HG02798 (cell line): ENCODE data around the gene CD300LB.
"Not testable (repeated sequence)": the region's sequence is repeated elsewhere in the genome, so short reads cannot be mapped to it uniquely, and the experiment has no call there.

Experiments used
- ATAC-seq: cut with Tn5 transposase; IDR thresholded peaks from one replicate; pipeline ENCODE4 v1.9.1; 2021; ENCODE audit warnings: mild to moderate bottlenecking; ENCODE audit not compliant: unreplicated experiment, poor library complexity

Gene CD300LB

DNA sequence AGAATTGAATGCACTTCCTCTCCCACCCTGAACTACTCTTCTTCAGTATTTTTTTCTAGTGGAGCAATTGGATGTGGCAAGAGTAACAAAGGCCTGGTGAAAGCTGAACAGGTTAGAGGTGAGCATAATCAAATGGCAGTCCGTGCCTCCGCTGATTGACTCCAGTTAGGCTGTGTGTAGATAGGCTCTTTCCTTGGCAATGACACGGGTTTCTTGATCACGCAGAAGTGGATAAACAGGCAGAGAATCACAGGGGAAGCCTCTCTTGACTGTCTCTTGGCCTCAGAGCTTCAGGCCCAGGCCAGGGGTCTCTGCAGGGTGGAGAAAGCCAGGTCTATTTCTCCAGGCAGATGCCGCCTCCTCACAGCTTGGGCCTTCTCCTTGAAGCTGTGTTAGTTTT lies 4.2 kb downstream of the CD300LB start:
- ATAC-seq: no peak

DNA sequence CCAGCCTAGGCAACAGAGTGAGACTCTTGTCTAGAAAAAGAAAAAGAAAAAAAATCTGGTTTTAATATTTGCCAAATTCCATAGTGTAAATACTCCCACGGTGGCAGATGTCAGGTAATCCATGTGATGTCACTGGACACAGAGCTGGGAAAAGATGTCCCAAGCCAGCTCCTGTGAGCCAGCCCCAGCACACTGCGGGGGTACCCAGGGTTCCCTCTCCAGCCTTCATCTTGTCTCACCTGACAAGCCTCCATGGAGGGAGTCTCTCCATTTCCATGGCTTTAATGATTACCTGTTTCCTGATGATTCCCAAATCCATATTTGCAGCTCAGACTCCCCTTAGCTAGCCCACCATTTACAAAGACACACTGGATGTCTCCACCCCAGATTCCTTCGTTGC lies 4.6 kb downstream of the CD300LB start:
- no peak for ATAC-seq

DNA sequence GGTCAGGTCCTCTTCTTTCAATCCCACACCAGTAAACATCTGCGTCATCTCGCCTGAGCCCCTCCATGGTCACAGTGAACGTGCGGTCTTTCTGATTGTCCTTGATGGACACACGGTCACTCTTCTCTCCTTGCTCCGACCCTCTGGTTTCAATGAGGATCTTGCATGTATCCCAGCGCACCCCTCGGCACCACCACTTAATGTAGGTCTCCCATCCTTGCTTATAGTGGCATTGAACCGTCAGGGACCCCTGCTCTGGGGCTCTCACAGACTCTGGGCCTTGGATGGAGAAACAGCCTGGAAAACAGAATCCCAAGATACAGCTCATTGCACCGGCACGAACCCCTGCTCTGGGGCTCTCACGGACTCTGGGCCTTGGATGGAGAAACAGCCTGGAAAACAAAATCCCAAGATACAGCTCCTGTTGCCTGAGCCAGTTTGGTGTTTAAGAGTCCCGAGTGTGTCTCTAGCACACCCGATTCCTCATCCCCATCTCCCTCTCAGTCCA lies 5.4 kb downstream of the CD300LB start:
- no peak for ATAC-seq

DNA sequence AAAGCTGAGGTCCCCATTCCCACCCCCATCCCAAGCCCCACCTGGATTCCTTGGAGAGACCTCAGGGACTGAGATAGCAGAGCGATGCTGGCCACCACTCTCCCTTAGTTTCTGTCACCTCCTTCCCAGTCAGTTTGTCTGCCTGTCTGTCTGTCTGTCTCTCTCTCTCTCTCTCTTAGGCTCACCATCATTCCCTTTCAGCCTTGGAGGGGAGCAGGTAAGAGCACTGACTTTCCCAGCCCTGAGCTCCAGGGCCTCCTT lies 5.9 kb downstream of the CD300LB start:
- ATAC-seq: no peak

DNA sequence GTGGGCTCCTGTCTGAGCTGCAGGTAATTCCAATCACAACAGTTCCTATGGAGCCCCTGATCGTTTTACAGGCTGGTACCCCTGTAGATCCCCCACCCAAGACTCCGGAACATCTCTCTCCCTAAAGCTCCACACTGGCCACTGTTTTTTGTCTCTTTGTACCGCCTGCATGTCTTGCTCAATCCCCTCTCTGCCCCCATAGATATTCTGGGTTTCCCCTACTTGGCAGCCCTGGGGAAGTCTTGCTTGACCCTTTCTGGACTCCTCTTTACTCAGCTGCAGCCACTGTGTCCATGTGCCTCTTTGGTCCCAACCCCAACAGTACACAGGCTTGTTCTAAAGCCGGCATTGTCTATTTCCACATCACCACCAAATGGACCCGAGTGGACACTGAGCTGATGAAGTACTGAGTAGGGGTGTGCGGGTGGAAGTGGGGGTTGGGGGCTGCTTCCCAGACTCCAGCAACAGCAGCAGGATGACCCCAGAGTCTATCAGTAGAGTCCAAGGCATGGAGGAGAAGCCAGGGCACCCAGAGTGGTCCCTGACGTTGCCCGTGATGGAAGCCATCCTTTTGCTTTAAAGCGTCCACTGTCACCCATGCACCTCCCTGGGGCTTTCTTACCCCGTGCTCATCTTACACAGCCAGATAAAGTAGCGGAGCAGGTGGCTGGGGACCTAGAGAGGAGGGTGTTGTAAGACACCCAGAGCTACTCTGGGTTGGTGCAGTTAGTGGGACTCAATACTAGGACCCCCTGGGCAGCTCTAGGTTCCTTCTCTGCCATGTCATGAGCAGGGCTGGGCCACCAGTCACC lies 6.4 kb downstream of the CD300LB start:
- no peak for ATAC-seq

DNA sequence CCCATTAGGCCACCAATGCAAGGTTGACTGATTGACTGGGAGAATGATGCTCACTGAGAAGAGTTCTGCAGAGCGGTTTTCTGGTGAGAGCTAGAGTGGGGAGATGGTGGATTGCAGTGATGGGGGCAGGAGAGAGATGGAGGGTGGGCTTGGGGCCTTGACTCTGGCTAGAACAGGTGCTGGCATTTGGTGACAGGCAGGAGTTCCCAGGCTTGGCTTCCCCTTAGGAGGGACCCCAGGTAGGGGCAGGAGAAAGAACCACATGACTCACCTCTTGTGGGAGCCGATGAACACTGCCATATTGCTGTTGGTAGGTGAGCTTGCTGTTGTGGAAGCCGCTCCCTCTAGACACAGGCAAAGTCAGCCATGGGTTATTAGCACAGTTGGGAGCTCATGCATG lies 8.0 kb downstream of the CD300LB start:
- no peak for ATAC-seq

DNA sequence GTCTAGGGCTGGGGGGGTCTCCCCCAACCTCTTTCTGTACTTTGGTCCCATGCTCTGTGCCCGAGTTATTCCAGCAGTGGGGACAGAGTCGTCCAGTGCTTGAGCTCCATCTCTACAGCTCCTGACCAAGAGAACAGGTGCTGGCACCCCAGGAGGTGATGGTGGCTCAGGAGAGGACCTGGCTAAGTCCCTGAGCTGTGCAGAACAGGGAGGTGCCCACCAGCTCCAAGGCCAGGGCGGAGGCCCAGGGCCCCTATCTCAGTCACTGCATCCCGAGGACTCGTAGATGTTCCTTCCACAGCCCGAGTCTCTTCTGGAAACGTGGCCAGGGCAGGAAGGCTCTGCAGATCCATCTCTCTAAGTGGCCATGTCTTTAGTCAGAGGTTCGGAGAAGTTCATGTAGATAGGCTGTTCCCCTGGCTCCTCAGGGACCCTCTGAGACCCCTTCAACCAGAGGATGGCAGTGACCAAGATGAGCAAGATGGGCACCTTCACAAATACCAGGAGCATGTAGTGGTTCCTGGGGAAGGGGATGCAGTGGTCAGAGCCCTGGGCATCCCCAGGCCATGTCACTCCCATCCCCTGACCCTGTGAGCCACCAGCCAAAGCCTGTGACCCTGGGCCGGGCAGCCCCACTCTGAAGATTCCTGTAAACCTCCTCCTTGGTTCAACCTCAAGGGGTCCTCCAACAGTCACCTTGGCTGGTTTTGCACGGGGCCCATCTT lies 8.7 kb downstream of the CD300LB start:
- no peak for ATAC-seq

DNA sequence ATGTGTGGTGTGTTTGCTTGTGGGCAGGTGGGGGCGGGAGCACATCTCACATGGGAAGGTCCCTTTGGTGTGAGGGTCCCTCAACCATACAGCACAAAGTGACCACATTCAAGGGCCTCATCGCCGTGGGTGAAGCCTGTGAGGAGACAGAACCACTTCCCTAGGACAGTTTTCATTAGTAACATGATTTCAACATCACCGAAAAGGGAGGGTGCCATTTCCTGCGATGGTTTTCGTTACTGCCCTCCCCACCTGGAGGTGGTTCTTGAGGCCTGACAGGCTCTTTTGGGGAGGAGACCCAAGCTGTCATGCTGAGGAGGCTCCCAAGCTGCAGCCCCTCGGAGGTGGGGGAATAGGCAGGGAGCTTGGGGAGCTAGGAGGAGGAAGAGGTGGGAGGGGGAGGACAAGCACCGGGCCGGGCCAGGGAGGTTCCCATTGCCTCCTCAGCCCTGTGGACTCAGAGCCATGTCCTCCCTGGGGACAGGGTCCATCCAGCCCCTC lies 9.5 kb downstream of the CD300LB start:
- ATAC-seq: no peak

DNA sequence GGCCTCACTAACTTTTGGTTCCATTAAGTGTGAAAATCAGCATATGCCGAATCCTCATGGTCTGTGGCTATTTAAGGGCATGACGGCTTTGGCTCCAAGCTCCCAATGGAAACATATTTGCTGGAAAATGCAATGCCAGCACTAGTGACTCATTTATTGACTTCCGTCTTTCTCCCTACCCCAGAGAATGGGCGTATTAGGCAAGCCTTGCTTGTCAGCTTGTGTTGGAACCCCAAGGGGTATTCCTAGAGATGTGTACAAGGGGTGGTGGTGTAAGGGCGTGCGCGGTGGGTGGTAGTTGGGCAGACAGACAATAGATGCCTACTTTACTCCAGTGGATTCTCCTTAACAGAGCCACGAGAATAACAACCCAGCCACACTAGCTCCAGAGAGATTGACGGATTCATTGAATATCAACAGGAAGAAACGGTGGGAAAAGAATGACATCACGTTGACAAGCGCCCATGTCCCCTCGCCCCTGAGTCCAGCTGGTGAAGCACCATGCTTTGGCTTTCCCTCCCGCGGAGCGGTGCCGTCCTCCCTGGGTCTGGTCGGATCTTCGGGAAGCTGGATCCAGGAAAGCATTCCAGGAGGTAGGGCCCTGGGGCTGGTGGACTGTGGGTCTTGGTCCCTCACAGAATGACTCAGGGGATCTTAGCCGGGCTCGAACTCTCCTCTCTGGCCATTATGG lies 10.3 kb downstream of the CD300LB start:
- no peak for ATAC-seq

DNA sequence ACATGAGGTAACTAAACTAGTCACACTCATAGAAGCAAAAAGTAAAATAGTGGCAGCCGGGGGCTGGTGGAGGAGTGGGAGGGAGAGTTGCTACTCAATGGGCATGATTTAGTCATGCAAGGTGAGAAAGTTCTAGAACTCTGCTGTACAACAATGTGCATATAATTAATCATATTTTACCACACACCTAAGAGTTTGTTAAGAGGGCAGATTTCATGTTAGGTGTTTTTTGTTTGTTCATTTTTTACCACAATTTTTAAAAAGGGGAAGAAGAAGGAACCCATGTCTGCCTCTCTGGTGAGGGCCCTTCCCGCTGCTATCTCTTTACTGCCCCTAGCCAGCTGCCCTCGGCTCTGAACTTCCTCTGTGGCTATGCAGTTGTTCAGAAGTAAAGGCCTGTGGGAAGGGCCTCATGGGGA lies 11.2 kb downstream of the CD300LB start:
- ATAC-seq: no peak

DNA sequence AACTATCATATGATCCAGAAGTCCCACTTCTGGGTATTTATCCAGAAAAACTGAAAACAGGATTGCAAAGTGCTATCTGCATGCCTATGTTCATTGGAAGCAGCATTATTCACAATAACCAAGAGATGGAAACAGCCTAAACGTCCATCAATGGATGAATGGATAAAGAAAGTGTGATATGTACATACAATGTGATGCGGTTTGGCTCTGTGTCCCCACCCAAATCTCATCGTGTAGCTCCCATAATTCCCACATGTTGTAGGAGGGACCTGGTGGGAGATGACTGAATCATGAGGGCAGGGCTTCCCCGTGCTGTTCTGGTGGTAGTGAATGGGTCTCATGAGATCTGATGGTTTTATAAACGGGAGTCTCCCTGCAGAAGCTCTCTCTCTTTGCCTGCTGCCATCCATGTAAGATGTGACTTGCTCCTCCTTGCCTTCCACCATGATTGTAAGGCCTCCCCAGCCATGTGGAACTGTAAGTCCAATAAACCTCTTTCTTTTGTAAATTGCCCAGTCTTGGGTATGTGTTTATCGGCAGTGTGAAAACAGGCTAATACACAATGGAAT lies 12.8 kb downstream of the CD300LB start:
- ATAC-seq: not testable (repeated sequence)

DNA sequence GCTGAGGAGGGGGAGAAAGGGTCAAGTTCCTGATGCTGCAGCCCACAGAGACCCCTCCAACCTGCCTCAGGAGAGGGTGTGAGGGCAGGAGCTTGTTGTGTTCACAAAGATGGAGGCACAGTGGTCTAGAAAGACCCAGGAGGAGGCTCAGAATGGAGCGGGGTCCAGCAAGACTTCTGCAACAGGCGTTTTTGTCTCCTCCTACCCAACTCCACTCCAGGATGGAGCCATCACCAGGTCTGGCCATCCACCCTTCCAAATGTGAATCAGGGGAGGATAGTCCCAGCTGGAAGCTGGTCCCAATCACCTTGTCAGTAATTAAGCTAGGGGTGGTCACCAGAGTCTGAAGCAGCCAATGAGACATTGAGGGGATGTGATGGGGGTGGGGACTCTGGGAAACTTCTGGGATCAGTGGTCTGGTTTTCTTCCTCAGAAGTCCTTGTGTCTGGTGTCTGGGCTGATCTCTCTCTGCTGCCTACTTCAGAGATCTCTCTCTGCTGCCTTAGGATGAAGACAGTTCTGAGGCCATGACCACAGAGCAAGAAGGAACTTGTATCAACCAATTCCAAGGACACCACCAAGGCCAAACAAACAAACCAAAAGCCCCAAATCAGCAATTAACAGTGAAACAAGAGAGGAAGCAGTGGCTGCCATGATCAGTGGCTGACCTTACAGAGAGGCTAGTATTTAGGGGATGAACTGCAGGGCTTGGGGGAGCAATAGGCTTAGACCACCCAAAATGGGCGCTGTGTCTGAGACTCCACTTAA lies 14.5 kb downstream of the CD300LB start:
- ATAC-seq: no peak

DNA sequence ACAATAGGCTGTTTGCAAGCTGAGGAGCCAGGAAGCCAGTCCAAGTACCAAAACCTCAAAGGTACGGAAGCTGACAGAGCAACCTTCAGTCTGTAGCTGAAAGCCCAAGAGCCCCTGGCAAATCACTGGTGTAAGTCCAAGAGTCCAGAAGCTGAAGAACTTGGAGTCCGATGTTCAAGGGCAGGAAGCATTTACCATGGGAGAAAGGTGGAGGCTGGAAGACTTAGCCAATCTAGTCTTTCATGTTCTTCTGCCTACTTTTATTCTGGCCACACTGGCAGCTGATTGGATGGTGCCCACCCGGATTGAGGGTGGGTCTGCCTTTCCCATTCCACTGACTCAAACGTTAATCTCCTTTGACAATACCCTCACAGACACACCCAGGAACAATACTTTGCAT lies 15.3 kb downstream of the CD300LB start:
- no peak for ATAC-seq

DNA sequence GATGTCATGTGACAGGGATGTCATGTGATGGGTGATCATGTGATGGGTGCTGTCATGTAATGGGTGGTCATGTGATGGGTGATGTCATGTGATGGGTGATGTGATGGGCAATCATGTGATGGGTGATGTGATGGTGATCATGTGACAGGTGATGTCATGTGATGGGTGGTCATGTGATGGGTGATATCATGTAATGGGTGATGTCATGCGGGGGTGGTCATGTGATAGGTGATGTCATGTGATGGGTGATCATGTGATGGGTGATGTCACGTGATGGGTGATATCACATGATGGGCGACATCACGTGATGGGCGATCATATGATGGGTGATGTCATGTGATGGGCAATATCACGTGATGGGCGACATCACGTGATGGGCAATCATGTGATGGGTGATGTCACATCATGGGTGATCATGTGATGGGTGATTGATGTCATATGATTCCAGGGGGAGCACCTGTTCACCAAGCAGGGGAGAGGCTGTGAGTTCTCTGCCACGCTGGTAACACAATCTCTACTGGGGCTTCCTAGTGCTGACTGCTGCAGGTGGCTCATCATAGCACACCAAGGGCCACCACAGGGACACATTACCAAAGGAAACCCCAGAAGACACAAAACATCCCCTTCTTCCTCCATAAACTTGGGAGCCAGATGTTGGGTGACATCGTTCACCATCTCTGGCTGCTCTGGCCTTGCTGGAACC lies 16.5 kb downstream of the CD300LB start:
- no peak for ATAC-seq

DNA sequence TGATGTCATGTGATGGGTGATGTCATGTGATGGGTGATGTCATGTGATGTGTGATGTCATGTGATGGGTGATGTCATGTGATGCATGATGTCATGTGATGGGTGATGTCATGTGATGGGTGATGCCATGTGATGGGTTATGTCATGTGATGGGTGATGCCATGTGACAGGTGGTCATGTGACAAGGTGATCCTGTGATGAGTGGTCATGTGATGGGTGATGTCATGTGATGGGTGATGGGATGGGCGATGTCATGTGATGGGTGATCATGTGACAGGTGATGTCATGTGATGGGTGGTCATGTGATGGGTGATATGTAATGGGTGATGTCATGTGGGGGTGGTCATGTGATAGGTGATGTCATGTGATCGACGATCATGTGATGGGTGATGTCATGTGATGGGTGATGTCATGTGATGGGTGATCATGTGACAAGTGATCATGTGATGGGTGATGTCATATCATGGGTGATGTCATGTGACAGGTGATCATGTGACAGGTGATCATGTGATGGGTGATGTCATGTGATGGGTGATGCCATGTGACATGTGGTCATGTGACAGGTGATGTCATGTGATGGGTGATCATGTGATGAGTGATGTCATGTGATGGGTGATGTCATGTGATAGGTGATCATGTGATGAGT lies 17.2 kb downstream of the CD300LB start:
- no peak for ATAC-seq

DNA sequence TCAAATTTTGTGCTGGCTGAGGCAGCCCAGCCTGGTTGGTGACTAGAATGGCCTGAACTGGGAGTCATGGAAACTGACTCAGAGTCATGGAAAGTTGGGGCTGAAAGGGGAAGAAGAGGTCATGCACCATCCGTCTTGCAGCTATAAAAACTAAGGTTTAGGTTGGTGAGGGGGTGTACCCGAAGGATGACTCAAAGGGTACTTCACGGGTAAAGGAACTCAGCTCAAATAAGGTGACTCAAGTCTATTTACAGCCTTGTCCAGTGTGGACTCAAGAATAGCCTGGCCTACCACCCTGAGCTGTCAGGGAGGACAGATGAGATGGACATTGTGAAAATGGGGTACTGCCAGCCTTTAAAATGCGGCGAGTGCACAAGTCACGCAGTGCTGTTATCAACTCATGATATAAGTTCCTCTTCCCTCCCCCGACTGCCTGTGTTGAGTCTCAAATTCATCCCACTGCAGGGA lies 18.6 kb downstream of the CD300LB start:
- ATAC-seq: peak; percentile 58

DNA sequence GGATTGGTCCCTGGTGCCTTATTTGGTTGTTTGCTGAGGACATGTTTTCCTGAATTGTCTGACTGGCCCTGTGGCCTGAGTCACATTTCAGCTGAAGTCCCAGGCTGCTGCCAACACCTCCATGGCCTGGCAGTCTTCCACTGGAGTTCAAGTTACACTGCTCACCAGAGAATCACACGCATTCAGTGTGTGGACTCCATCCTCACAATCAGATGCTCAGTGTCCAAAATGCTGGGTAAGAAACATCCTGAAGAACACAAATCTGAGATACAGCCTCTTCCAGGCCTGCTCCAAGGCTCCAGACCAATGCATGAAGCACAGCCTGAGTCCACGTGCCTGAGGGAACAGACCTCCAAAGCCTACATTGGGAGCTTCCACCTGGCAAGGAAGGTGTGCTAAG lies 19.2 kb downstream of the CD300LB start:
- no peak for ATAC-seq

DNA sequence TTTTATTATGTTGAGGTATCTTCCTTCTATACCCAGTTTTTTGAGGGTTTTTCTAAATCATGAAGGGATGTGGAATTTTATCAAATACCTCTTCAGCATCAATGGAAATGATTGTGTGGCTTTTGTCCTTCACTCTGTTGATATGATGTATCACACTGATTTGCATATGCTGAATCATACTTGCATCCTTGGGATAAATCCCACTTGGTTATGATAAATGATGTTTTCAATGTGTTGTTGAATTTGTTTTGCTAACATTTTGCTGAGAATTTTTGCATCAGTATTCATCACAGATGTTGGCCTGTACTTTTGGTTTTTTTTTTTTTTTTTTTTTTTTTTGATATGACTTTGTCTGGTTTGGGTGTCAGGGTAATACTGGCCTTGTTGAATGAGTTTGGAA lies 23.1 kb downstream of the CD300LB start:
- ATAC-seq: no peak

DNA sequence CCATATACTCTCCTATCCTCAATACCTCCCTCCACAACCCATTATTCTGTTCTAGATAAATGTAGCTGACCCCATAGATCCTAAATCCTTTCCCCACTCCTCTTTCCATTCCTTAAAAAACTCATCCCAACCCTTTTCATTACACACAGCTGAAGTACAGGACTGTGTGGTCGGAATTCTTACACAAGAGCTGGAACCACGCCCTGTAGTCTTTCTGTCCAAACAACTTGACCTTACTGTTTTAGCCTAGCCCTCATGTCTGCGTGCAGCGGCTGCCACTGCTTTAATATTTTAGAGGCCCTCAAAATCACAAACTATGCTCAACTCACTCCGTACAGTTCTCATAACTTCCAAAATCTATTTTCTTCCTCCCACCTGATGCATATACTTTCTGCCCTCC lies 27.3 kb downstream of the CD300LB start:
- ATAC-seq: not testable (repeated sequence)
